K562 (cell line): ENCODE data around the gene SYCP3. TPM values are rescaled to one million over a fixed set of nuclear protein-coding genes. Genes with fewer than 3 reads are reported as not detected.

ENCODE experiments used
- ATAC-seq: fragments of 200-7000 bp; cut with Tn5 transposase; 3 replicates; pipeline ENCODE4 v1.9.1; 2020; ENCODE audit warnings: moderate library complexity
- BruUV-seq: library from RNA; stranded (reverse); fragments of 400-500 nt; replicated peaks from 2 replicates; lab custom pipeline; 2021; lab: Mats Ljungman, UMichigan
- CTCF ChIA-PET: fragments of 300-600 bp; formaldehyde crosslinking; extraction: SDS; loops from one replicate; lab custom pipeline; 2021; ENCODE audit warnings: low intra/inter-chr PET ratio; lab: Yijun Ruan, JAX
- POLR2A ChIA-PET: fragments of 300-600, 350-650 bp; sonication (Branson Sonifier 250); formaldehyde crosslinking; extraction: SDS; loops from one replicate; lab custom pipeline; 2021; ENCODE audit warnings: antibody characterized with exemption, inconsistent platforms; lab: Yijun Ruan, JAX
- DNase-seq, 4 experiments: peaks; one replicate each; pipeline versions ENCODE4 v3.0.0 to v3.0.0-alpha.2; 2011 to 2018; ENCODE audit warnings: low spot score in 3 of 4, mixed read lengths in 3 of 4; ENCODE audit errors: extremely low read depth in 1 of 4
- FAIRE-seq: peaks from 2 replicates; lab custom pipeline; 2011; peaks lifted over from hg19 to GRCh38; lab: Jason Lieb, UNC
- H2AFZ ChIP-seq: 2 replicates; pipeline ENCODE4 v1.6.0; 2011; ENCODE audit warnings: low read depth, low read length, control low read depth, inconsistent platforms
- H3K27ac ChIP-seq: fragments of 200-600 bp; 3 replicates; pipeline ENCODE4 v1.8.0; 2011; ENCODE audit warnings: low read depth, mild to moderate bottlenecking, control low read depth, inconsistent platforms, low read length, moderate library complexity, mixed read lengths; ENCODE audit errors: extremely low read depth
- H3K27me3 ChIP-seq, 2 experiments: fragments of 300-600 bp in 1 of 2; 2 replicates in 1 of 2; 3 replicates in 1 of 2; pipeline versions ENCODE4 v1.6.0 to v1.8.0; 2011; ENCODE audit warnings: inconsistent platforms in 2 of 2, low read length in 2 of 2, mild to moderate bottlenecking in 1 of 2, mixed read lengths in 1 of 2, moderate library complexity in 1 of 2; ENCODE audit not compliant: control insufficient read depth in 2 of 2, insufficient read depth in 2 of 2
- H3K36me3 ChIP-seq: fragments of 300-600 bp; 3 replicates; pipeline ENCODE4 v1.8.0; 2011; ENCODE audit warnings: mild to moderate bottlenecking, low read length, inconsistent platforms; ENCODE audit not compliant: control insufficient read depth, insufficient read depth
- H3K4me1 ChIP-seq, 2 experiments: fragments of 200-600 bp in 1 of 2; replicated peaks in 1 of 2; 2 replicates in 1 of 2; 3 replicates in 1 of 2; pipeline versions ENCODE4 v1.5.1 to v1.8.0; 2011; ENCODE audit warnings: inconsistent platforms in 2 of 2, low read length in 2 of 2, mild to moderate bottlenecking in 1 of 2, mixed read lengths in 1 of 2, moderate library complexity in 1 of 2; ENCODE audit not compliant: control insufficient read depth in 2 of 2, insufficient read depth in 2 of 2
- H3K4me2 ChIP-seq: 2 replicates; pipeline ENCODE4 v1.6.1; 2011; ENCODE audit warnings: low read length, control low read depth, inconsistent platforms, mixed read lengths; ENCODE audit not compliant: insufficient read depth
- H3K4me3 ChIP-seq: fragments of 200-600 bp; sonication (generic), shearing (Covaris generic); 2 replicates; pipeline ENCODE4 v1.5.1; 2016; ENCODE audit warnings: control low read depth, inconsistent platforms
- H3K79me2 ChIP-seq: fragments of 200-600 bp; 3 replicates; pipeline ENCODE4 v1.8.0; 2011; ENCODE audit warnings: low read length, inconsistent platforms; ENCODE audit not compliant: control insufficient read depth, insufficient read depth
- H3K9ac ChIP-seq, 2 experiments: 2 replicates each; pipeline versions ENCODE4 v1.6.0 to v1.6.1; 2011; ENCODE audit warnings: low read depth in 2 of 2, low read length in 2 of 2, control low read depth in 1 of 2, inconsistent platforms in 1 of 2, mild to moderate bottlenecking in 1 of 2, mixed read lengths in 1 of 2; ENCODE audit not compliant: insufficient read depth in 1 of 2
- H3K9me1 ChIP-seq: one replicate; pipeline ENCODE4 v1.6.0; 2011; ENCODE audit warnings: inconsistent platforms, mild to moderate bottlenecking, low read length, moderate library complexity; ENCODE audit not compliant: control insufficient read depth, insufficient read depth
- H3K9me3 ChIP-seq: replicated peaks from 2 replicates; pipeline ENCODE4 v1.5.1; 2011; ENCODE audit warnings: low read depth, low read length, inconsistent platforms; ENCODE audit not compliant: control insufficient read depth, insufficient read depth
- H4K20me1 ChIP-seq: replicated peaks from 2 replicates; pipeline ENCODE4 v1.6.1; 2011; ENCODE audit warnings: low read length, inconsistent platforms, mixed read lengths; ENCODE audit not compliant: control insufficient read depth, insufficient read depth
- CBFB ChIP-seq: sonication (generic); formaldehyde crosslinking; IDR thresholded peaks from 2 replicates; pipeline ENCODE4 v1.4.0; 2020; ENCODE audit warnings: mild to moderate bottlenecking, missing genetic modification reagents
- KDM1A ChIP-seq, 2 experiments: fragments of 450-650 bp; IDR thresholded peaks; 2 replicates each; pipeline ENCODE4 v1.6.1; 2016; ENCODE audit warnings: mild to moderate bottlenecking in 2 of 2
- KLF6 ChIP-seq: fragments of 250-450 bp; sonication (Bioruptor Pico); IDR thresholded peaks from 2 replicates; pipeline ENCODE4 v1.4.0; 2020; ENCODE audit warnings: mild to moderate bottlenecking, moderate library complexity, borderline replicate concordance
- MYBL2 ChIP-seq, 2 experiments: fragments of 450-650 bp in 1 of 2; sonication (generic) in 1 of 2; formaldehyde crosslinking in 1 of 2; IDR thresholded peaks; 2 replicates each; pipeline versions ENCODE4 v1.6.1 to v1.8.1; 2017 to 2022; ENCODE audit warnings: borderline replicate concordance in 1 of 2, inconsistent platforms in 1 of 2, low read depth in 1 of 2, mild to moderate bottlenecking in 1 of 2, missing genetic modification reagents in 1 of 2, moderate library complexity in 1 of 2
- NUFIP1 ChIP-seq: fragments of 450-650 bp; IDR thresholded peaks from 2 replicates; pipeline ENCODE4 v1.6.1; 2018; ENCODE audit not compliant: partially characterized antibody
- POLR2A ChIP-seq: fragments of 450-650 bp; conservative IDR thresholded peaks from 2 replicates; pipeline ENCODE4 v1.6.1; 2016
- RAD21 ChIP-seq, 2 experiments: fragments of 250-450 bp in 1 of 2; fragments of 450-650 bp in 1 of 2; sonication (Bioruptor Pico) in 1 of 2; formaldehyde crosslinking in 1 of 2; IDR thresholded peaks in 1 of 2; conservative IDR thresholded peaks in 1 of 2; 2 replicates each; pipeline versions ENCODE4 v1.4.0 to v1.8.0; 2020 to 2022; ENCODE audit warnings: mild to moderate bottlenecking in 2 of 2, moderate library complexity in 1 of 2
- SLC30A9 ChIP-seq: fragments of 250-450 bp; sonication (Bioruptor Pico); IDR thresholded peaks from 2 replicates; pipeline ENCODE4 v1.8.0; 2022; ENCODE audit warnings: mild to moderate bottlenecking, moderate library complexity
- TAF7 ChIP-seq: fragments of 450-650 bp; IDR thresholded peaks from 2 replicates; pipeline ENCODE4 v1.6.1; 2016; ENCODE audit warnings: missing genetic modification characterization, missing compliant biosample characterization
- ZBTB17 ChIP-seq: fragments of 450-650 bp; formaldehyde crosslinking; IDR thresholded peaks from 2 replicates; pipeline ENCODE4 v1.4.0; 2020; ENCODE audit warnings: mild to moderate bottlenecking
- WGBS: fragments of 100-300 bp; shearing (Covaris generic); methylation state at CpG from one replicate; pipeline ENCODE4 v1.1.6; 2016; ENCODE audit warnings: low coverage, mixed read lengths; ENCODE audit not compliant: insufficient coverage; ENCODE audit errors: missing lambda C conversion rate; 5-methylcytosine and 5-hydroxymethylcytosine counted together
- in situ Hi-C: fragments of 300-500 bp; cut with MboI; formaldehyde crosslinking; loops from 4 replicates; pipeline ENCODE4 v1.15.0; 2018; ENCODE audit warnings: inconsistent platforms, mixed read lengths
- intact Hi-C: fragments of 100-400 bp; cut with micrococcal nuclease; formaldehyde crosslinking; loops from 2 replicates; pipeline ENCODE4 v1.14.2; 2022
- polyA plus RNA-seq, 8 experiments: library from polyadenylated mRNA; depleted of rRNA in 4 of 8; stranded (reverse) in 5 of 8; unstranded in 3 of 8; fragments of >200 nt; fragmentation: Nextera tagmentation in 2 of 8; fragmentation: Illumina TruSeq in 1 of 8; extraction: Ambion mirVana in 2 of 8; extraction: Trizol in 1 of 8; gene quantifications; 2 replicates each; pipeline versions ENCODE4 v1.2.1 to v1.2.3, GENCODE V29; 2011 to 2014; ENCODE audit warnings: inconsistent platforms in 1 of 8, missing spikeins in 1 of 8
- total RNA-seq, 7 experiments: library from RNA; depleted of rRNA in 6 of 7; stranded (reverse); fragments of >200 nt in 6 of 7; fragmentation: Illumina TruSeq in 2 of 7; extraction: Trizol in 2 of 7; gene quantifications; 2 replicates each; pipeline versions ENCODE4 v1.2.1 to v1.2.3, GENCODE V29; 2011 to 2021; ENCODE audit warnings: low replicate concordance in 1 of 7
- TF ChIP-seq, protein P1 (sequence below): fragments of 200-800 bp; sonication (Bioruptor generic); IDR thresholded peaks from 2 replicates; pipeline ENCODE4 v1.6.1; 2017; ENCODE audit warnings: missing genetic modification characterization, missing compliant biosample characterization
- TF ChIP-seq, protein P2 (sequence below), 2 experiments: fragments of 200-800 bp in 1 of 2; sonication (Bioruptor generic) in 1 of 2; sonication (generic) in 1 of 2; formaldehyde crosslinking in 1 of 2; IDR thresholded peaks in 1 of 2; conservative IDR thresholded peaks in 1 of 2; 2 replicates each; pipeline versions ENCODE4 v1.5.0 to v1.6.1; 2016 to 2020; ENCODE audit warnings: missing compliant biosample characterization in 1 of 2, missing genetic modification characterization in 1 of 2, missing genetic modification reagents in 1 of 2

The SYCP3 gene
- total and polyA plus RNA-seq, 9 of the 15 experiments (the other 6 are each of a cell fraction or from before 2014, with no cell fraction given): 0.11 to 0.25 (median 0.22) TPM; not detected in 4

DNA sequence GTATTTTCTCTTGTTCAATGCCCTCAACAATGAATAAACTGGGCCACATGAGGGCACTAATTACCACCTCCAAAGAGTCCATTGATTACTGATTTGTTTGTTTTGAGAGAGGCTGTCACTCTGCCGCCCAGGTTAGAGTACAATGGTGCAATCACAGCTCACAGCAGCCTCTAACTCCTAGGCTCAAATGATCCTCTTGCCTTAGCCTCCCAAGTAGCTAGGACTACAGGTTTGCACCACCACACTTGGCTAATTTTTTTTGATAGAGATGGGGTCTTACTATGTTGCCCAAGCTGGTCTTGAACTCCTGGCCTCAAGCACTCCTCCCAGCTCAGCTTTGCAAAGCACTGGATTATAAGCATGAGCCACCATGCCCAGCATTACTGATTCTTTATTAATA is 28.3 kb upstream of the SYCP3 start:
- intact Hi-C loops: no loop called here
- Histone ChIP-seq H3K27me3 (no peaks in the 10 kb centered on the region), H4K20me1 (no peaks in the 10 kb centered on the region), H3K4me3 (no peak overlapping the region), H3K9ac (no peak overlapping the region), H3K9me1 (no peaks in the 10 kb centered on the region), H3K79me2 (no peaks in the 10 kb centered on the region), H3K4me2 (no peak overlapping the region), H2AFZ (no peak overlapping the region), H3K4me1 (no peaks in the 10 kb centered on the region), H3K27ac (no peak overlapping the region), H3K36me3 (peaks cover 46% of the 10 kb centered on the region), H3K9me3 (no peaks in the 10 kb centered on the region)
- TF ChIP-seq RAD21 (CRISPR knock-in tag; conservative IDR thresholded peaks at IDR 0.05 in 1 of 2, IDR thresholded peaks at IDR 0.05 in 1 of 2) (peak in 1 of 2 experiments; percentile 5; a peak in 1 of 4 replicates), KDM1A (IDR thresholded peaks at IDR 0.05) (no peak)
- DNase-seq (no peak), ATAC-seq (no peak), FAIRE-seq (no peak)
- no TSS peak for BruUV-seq
- in situ Hi-C loops: no loop called here
- WGBS: 75% methylated on average over 1 of the region's 1 CpG
- CTCF ChIA-PET: no interaction called here
- POLR2A ChIA-PET: no interaction called here

DNA sequence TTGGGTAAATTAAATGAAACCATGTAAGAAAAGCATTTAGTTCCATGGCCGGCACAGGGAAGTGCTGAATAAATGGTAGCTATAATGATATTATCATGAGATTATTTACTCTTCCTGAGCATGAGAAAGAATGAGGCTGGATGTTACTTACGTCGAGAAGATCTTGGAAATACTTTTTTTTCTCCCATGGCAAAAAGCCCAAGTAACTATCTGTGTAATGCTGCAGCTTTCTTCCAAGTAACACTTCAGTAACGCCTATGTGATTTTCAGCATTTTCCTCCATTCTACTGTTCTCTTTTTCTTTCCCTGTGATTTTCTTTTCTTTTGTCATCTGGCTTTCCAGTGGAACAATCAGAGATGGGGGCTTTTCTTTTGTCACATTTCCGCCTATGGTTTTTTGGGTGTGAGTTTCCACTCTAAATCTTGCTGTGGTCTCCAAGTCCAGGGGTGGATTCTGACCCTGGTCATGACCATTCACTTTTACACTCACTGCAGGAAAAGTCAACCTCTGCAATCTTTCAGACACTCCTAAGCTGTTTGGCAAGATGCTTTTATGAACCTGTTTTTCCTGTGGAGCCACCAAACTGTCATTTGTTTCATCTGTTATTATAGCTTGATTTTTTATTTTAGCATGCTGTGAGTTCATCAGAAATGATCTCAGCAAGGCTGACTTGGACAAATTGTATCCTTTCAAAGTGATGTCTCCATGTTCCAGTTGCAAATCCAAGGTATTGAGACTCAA is 25.0 kb upstream of the SYCP3 start:
- intact Hi-C loops: no loop called here
- BruUV-seq: no TSS peak
- H3K9ac ChIP-seq: no peak overlapping the region
- H3K36me3 ChIP-seq: peaks cover 51% of the 10 kb centered on the region
- no peaks in the 10 kb centered on the region for H4K20me1 ChIP-seq
- H3K4me2 ChIP-seq: no peak overlapping the region
- DNase-seq (no peak), ATAC-seq (no peak), FAIRE-seq (no peak)
- 81% methylated on average over 5 of the region's 5 CpGs for WGBS
- no peak overlapping the region for H2AFZ ChIP-seq
- no peaks in the 10 kb centered on the region for H3K9me3 ChIP-seq
- ChIA-PET CTCF (no interaction called here), POLR2A (interaction anchor here (0.9 kb wide), 1 partner anchor 15 kb away, joined by 3 read pairs; no protein-coding TSS in a partner anchor)
- no peaks in the 10 kb centered on the region for H3K27me3 ChIP-seq
- H3K79me2 ChIP-seq: no peaks in the 10 kb centered on the region
- in situ Hi-C loops: loop anchor here (5.0 kb wide), 1 partner anchor 352 kb away; no protein-coding TSS in a partner anchor
- no peaks in the 10 kb centered on the region for H3K4me1 ChIP-seq
- H3K9me1 ChIP-seq: no peaks in the 10 kb centered on the region
- H3K4me3 ChIP-seq: no peak overlapping the region
- no peak overlapping the region for H3K27ac ChIP-seq
- TF ChIP-seq POLR2A (no peak), KLF6 (CRISPR knock-in tag) (no peak), TAF7 (no peak), MYBL2 (IDR thresholded peaks at IDR 0.05; ENCODE audit: low read depth) (no peak), MYBL2 (CRISPR knock-in tag; IDR thresholded peaks at IDR 0.05; ENCODE audit: borderline replicate concordance) (no peak), NUFIP1 (no peak), ZBTB17 (CRISPR knock-in tag) (no peak), SLC30A9 (CRISPR knock-in tag) (no peak), CBFB (no peak)
- TF ChIP-seq, protein P1, sequence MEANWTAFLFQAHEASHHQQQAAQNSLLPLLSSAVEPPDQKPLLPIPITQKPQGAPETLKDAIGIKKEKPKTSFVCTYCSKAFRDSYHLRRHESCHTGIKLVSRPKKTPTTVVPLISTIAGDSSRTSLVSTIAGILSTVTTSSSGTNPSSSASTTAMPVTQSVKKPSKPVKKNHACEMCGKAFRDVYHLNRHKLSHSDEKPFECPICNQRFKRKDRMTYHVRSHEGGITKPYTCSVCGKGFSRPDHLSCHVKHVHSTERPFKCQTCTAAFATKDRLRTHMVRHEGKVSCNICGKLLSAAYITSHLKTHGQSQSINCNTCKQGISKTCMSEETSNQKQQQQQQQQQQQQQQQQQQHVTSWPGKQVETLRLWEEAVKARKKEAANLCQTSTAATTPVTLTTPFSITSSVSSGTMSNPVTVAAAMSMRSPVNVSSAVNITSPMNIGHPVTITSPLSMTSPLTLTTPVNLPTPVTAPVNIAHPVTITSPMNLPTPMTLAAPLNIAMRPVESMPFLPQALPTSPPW (CRISPR knock-in tag): no peak
- TF ChIP-seq, protein P2, sequence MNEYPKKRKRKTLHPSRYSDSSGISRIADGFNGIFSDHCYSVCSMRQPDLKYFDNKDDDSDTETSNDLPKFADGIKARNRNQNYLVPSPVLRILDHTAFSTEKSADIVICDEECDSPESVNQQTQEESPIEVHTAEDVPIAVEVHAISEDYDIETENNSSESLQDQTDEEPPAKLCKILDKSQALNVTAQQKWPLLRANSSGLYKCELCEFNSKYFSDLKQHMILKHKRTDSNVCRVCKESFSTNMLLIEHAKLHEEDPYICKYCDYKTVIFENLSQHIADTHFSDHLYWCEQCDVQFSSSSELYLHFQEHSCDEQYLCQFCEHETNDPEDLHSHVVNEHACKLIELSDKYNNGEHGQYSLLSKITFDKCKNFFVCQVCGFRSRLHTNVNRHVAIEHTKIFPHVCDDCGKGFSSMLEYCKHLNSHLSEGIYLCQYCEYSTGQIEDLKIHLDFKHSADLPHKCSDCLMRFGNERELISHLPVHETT (CRISPR knock-in tag; conservative IDR thresholded peaks at IDR 0.05 in 1 of 2, IDR thresholded peaks at IDR 0.05 in 1 of 2): no peak
